RWPE1 (cell line): ENCODE data around the gene ZNRF1.

Source experiments
- CTCF ChIA-PET: fragments of 350-600 bp; sonication (Branson Sonifier 250); formaldehyde crosslinking; extraction: SDS; loops from one replicate; lab custom pipeline; 2021; lab: Yijun Ruan, JAX
- POLR2A ChIA-PET: fragments of 400-600 bp; formaldehyde crosslinking; extraction: SDS; loops from one replicate; lab custom pipeline; 2020; ENCODE audit warnings: antibody characterized with exemption; ENCODE audit not compliant: low non-redundant PET; lab: Yijun Ruan, JAX
- DNase-seq: peaks from one replicate; pipeline ENCODE4 v3.0.0; 2012; ENCODE audit warnings: low spot score
- H3K27ac ChIP-seq: fragments of 450-650 bp; 2 replicates; pipeline ENCODE4 v1.5.1; 2017
- TF ChIP-seq, protein P1 (sequence below): fragments of 450-650 bp; conservative IDR thresholded peaks from 2 replicates; pipeline ENCODE4 v1.5.1; 2017; ENCODE audit warnings: low read depth, mild to moderate bottlenecking

The ZNRF1 gene

DNA sequence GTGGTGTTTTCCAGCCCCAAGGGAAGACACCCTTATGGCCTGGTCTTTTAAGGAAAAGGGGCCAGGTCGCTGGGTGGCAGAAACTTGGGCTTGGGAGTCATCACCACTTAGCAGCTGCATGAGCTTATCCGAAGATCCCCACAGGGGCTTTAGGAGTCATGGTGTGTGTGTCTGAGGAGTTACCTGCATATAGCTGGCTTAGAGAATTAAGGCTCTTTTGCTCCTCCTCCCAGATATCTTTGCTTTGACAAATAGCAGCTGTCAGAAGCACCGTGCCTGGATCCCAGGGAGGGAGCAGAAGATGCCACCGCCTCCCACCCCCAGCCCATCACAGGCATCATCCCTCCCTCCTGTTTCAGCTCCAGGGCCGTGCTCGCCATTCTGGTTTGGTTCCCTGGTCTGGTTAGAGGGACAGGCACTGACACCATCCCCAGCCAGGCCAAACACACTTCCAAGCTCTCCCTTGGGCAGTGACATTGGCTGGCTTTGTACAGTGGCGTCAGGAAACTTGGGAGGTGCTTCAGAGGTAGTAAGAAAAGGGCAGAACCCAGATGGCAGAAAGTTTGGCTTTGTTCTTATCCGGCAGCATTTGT is 100.3 kb downstream of the ZNRF1 start:
- DNase-seq, result no peak
- H3K27ac ChIP-seq, result peak overlapping the region; percentile 12; the same call in 1 of the 2 replicates
- ChIA-PET CTCF (interaction anchor here (0.8 to 1.8 kb wide), 2 partner anchors 9 to 12 kb away, joined by 5 to 6 read pairs; no protein-coding TSS in a partner anchor), POLR2A (interaction anchor here (0.6 kb wide), 1 partner anchor 15 kb away, joined by 11 read pairs; no protein-coding TSS in a partner anchor)
- TF ChIP-seq, protein P1, sequence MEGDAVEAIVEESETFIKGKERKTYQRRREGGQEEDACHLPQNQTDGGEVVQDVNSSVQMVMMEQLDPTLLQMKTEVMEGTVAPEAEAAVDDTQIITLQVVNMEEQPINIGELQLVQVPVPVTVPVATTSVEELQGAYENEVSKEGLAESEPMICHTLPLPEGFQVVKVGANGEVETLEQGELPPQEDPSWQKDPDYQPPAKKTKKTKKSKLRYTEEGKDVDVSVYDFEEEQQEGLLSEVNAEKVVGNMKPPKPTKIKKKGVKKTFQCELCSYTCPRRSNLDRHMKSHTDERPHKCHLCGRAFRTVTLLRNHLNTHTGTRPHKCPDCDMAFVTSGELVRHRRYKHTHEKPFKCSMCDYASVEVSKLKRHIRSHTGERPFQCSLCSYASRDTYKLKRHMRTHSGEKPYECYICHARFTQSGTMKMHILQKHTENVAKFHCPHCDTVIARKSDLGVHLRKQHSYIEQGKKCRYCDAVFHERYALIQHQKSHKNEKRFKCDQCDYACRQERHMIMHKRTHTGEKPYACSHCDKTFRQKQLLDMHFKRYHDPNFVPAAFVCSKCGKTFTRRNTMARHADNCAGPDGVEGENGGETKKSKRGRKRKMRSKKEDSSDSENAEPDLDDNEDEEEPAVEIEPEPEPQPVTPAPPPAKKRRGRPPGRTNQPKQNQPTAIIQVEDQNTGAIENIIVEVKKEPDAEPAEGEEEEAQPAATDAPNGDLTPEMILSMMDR, result no peak

GRCh38 chr16:75099738-75100602 is 101.1 kb downstream of the ZNRF1 start:
- no peak for DNase-seq
- CTCF ChIA-PET, result no interaction called here
- H3K27ac ChIP-seq, result peak overlapping the region; percentile 12
- POLR2A ChIA-PET, result interaction anchor here (0.6 kb wide), 1 partner anchor 16 kb away, joined by 11 read pairs; no protein-coding TSS in a partner anchor
- TF ChIP-seq, protein P1, result no peak

GRCh38 chr16:75100603-75100990 is 101.8 kb downstream of the ZNRF1 start:
- TF ChIP-seq, protein P1, result no peak
- POLR2A ChIA-PET, result no interaction called here
- CTCF ChIA-PET, result no interaction called here
- H3K27ac ChIP-seq, result no peak overlapping the region
- DNase-seq, result no peak

DNA sequence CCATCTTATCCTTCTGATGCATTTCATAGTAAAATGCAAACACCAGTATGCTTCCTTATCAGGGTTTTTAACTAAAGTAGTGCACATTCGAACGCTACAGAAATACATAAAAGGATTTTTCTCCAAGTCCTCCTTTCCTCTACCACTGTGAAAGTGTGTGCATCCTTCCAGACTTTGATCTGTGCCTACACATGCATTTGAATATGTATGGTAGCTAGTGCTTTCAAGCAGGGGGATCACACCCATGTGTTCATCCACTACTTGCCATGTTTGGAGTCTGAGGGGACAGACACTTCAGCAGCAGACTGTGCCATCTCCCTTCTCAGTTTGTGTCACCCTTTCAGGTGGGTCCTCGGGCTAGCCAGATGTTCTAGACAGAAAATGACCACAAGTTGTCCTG is 102.8 kb downstream of the ZNRF1 start:
- ChIA-PET CTCF (no interaction called here), POLR2A (no interaction called here)
- DNase-seq, result no peak
- TF ChIP-seq, protein P1, result no peak
- H3K27ac ChIP-seq, result no peak overlapping the region

- TF ChIP-seq, protein P1, result no peak
- H3K27ac ChIP-seq, result no peak overlapping the region
- ChIA-PET CTCF (no interaction called here), POLR2A (no interaction called here)
- DNase-seq, result no peak
Observed at GRCh38 chr16:75102595-75102994, 103.8 kb downstream of the ZNRF1 start.

DNA sequence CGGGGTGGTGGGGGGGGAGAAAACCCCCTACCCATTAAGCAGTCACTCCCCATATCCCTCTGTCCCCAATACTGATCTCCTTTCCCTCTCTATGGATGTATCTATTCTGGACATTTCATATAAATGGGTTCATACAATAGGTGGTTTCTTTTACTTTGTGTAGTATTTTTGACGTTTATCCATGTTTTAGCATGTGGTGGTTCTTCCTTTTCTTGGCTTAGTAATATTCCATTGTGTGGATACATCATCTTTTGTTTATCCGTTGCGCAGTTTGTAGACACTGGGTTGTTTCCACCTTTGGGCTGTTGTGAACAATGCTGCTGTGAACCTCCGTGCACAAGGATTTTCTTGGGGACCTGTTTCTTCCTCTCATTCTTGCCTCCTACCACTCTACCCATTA is 105.2 kb downstream of the ZNRF1 start:
- TF ChIP-seq, protein P1, result no peak
- ChIA-PET CTCF (interaction anchor here (0.6 kb wide), 1 partner anchor 120 kb away, joined by 3 read pairs; no protein-coding TSS in a partner anchor), POLR2A (no interaction called here)
- H3K27ac ChIP-seq, result no peak overlapping the region
- no peak for DNase-seq
